Calu3 (cell line): ENCODE data around the gene MRPL54. TPM values are rescaled to one million over a fixed set of nuclear protein-coding genes. Genes with fewer than 3 reads are reported as not detected.

Experiments
- BruUV-seq: library from RNA; stranded (reverse); fragments of 400-500 nt; replicated peaks from 2 replicates; lab custom pipeline; 2021; lab: Mats Ljungman, UMichigan
- CTCF ChIA-PET: fragments of 300-600 bp; sonication (Branson Sonifier 250); formaldehyde crosslinking; loops from one replicate; lab custom pipeline; 2022; ENCODE audit warnings: antibody characterized with exemption; lab: Charles Lee
- DNase-seq: peaks from one replicate; pipeline ENCODE4 v3.0.0; 2022
- H3K27ac Mint-ChIP-seq: one replicate; pipeline ENCODE4 v1.8.0; 2022; ENCODE audit warnings: mixed read lengths; ENCODE audit not compliant: unreplicated experiment
- H3K27me3 Mint-ChIP-seq: one replicate; pipeline ENCODE4 v1.8.0; 2022; ENCODE audit warnings: mixed read lengths; ENCODE audit not compliant: unreplicated experiment
- H3K36me3 Mint-ChIP-seq: one replicate; pipeline ENCODE4 v1.8.0; 2022; ENCODE audit warnings: mild to moderate bottlenecking, moderate library complexity, mixed read lengths; ENCODE audit not compliant: insufficient read depth, unreplicated experiment
- H3K4me1 Mint-ChIP-seq: one replicate; pipeline ENCODE4 v1.8.0; 2022; ENCODE audit warnings: mild to moderate bottlenecking, low read depth, mixed read lengths; ENCODE audit not compliant: unreplicated experiment
- H3K4me3 Mint-ChIP-seq: one replicate; pipeline ENCODE4 v1.8.0; 2022; ENCODE audit warnings: mild to moderate bottlenecking, low read depth, moderate library complexity, mixed read lengths; ENCODE audit not compliant: unreplicated experiment
- H3K9me3 Mint-ChIP-seq: one replicate; pipeline ENCODE4 v1.8.0; 2022; ENCODE audit warnings: low read depth, mixed read lengths; ENCODE audit not compliant: unreplicated experiment
- CTCF ChIP-seq: fragments of 200-600 bp; IDR thresholded peaks from one replicate; pipeline ENCODE4 v1.8.0; 2022; ENCODE audit warnings: antibody characterized with exemption; ENCODE audit not compliant: unreplicated experiment
- intact Hi-C: fragments of 100-400 bp; cut with micrococcal nuclease; formaldehyde crosslinking; loops from one replicate; pipeline ENCODE4 v1.10.0; 2022; ENCODE audit not compliant: unreplicated experiment
- total RNA-seq: library from RNA; stranded (reverse); gene quantifications from 2 replicates; pipeline ENCODE4 v1.2.3, GENCODE V29; 2022

MRPL54 gene
- total RNA-seq, 1 experiment from 2014 or later: 26.1 TPM

- Mint-ChIP-seq H3K4me1 (peaks cover 9% of the 10 kb centered on the region), H3K27me3 (no peaks in the 10 kb centered on the region), H3K27ac (peak overlapping the region; percentile 56), H3K9me3 (no peaks in the 10 kb centered on the region), H3K4me3 (peak overlapping the region; percentile 74), H3K36me3 (peaks cover 42% of the 10 kb centered on the region)
- peak; percentile 95 for DNase-seq
- intact Hi-C loops: no loop called here
- TF ChIP-seq CTCF: no peak
- no TSS peak for BruUV-seq
- CTCF ChIA-PET: interaction anchor here (1.1 kb wide), 2 partner anchors 11 to 12 kb away, joined by 3 to 4 read pairs; no protein-coding TSS in a partner anchor
Measured at GRCh38 chr19:3721131-3721886, 41.2 kb upstream of the MRPL54 start.

- Mint-ChIP-seq H3K9me3 (no peaks in the 10 kb centered on the region), H3K4me3 (peak overlapping the region; percentile 74), H3K27ac (peak overlapping the region; percentile 56), H3K4me1 (peaks cover 9% of the 10 kb centered on the region), H3K27me3 (no peaks in the 10 kb centered on the region), H3K36me3 (peaks cover 35% of the 10 kb centered on the region)
- BruUV-seq: no TSS peak
- intact Hi-C loops: no loop called here
- CTCF ChIA-PET: interaction anchor here (0.6 to 1.1 kb wide), 3 partner anchors 12 to 72 kb away, joined by 3 to 9 read pairs (median 4); no protein-coding TSS in a partner anchor
- no peak for DNase-seq
- no peak for TF ChIP-seq CTCF
Measured at GRCh38 chr19:3721887-3722442, 40.5 kb upstream of the MRPL54 start.

GRCh38 chr19:3722443-3723109, 39.9 kb upstream of the MRPL54 start:
- peak overlapping the region; percentile 74 for H3K4me3 Mint-ChIP-seq
- BruUV-seq: no TSS peak
- H3K27me3 Mint-ChIP-seq: no peaks in the 10 kb centered on the region
- DNase-seq: peak; percentile 61
- H3K36me3 Mint-ChIP-seq: peaks cover 34% of the 10 kb centered on the region
- peaks cover 9% of the 10 kb centered on the region for H3K4me1 Mint-ChIP-seq
- CTCF ChIA-PET: interaction anchor here (0.6 to 1.1 kb wide), 3 partner anchors 12 to 71 kb away, joined by 3 to 9 read pairs (median 4); no protein-coding TSS in a partner anchor
- H3K9me3 Mint-ChIP-seq: no peaks in the 10 kb centered on the region
- no peak for TF ChIP-seq CTCF
- peak overlapping the region; percentile 56 for H3K27ac Mint-ChIP-seq
- intact Hi-C loops: no loop called here

GRCh38 chr19:3723110-3723488, 39.4 kb upstream of the MRPL54 start:
- H3K4me1 Mint-ChIP-seq: peaks cover 9% of the 10 kb centered on the region
- H3K36me3 Mint-ChIP-seq: peaks cover 30% of the 10 kb centered on the region
- no peak for TF ChIP-seq CTCF
- no peaks in the 10 kb centered on the region for H3K27me3 Mint-ChIP-seq
- intact Hi-C loops: no loop called here
- CTCF ChIA-PET: no interaction called here
- H3K4me3 Mint-ChIP-seq: peak overlapping the region; percentile 74
- BruUV-seq: no TSS peak
- no peak for DNase-seq
- H3K27ac Mint-ChIP-seq: no peak overlapping the region
- H3K9me3 Mint-ChIP-seq: no peaks in the 10 kb centered on the region
